IPS DF 4.7 (cell line): Measurements from ENCODE around the gene WDFY3.

Source experiments
- DNase-seq: peaks from one replicate; pipeline ENCODE4 v3.0.0-alpha.2; 2013; ENCODE audit warnings: low spot score; ENCODE audit errors: extremely low read depth

WDFY3 gene

GRCh38 chr4:84803116-84803515, 163.4 kb downstream of the WDFY3 start:
- DNase-seq: no peak

- DNase-seq: no peak
These were observed 166.2 kb downstream of the WDFY3 start for GRCh38 chr4:84800256-84800655.

GRCh38 chr4:84799318-84799717, 167.2 kb downstream of the WDFY3 start:
- DNase-seq: no peak

GRCh38 chr4:84796394-84796793, 170.1 kb downstream of the WDFY3 start:
- no peak for DNase-seq

- no peak for DNase-seq
These were observed 173.9 kb downstream of the WDFY3 start for GRCh38 chr4:84792366-84793301.

GRCh38 chr4:84790769-84791565, 175.5 kb downstream of the WDFY3 start:
- no peak for DNase-seq

GRCh38 chr4:84786478-84786877, 180.0 kb downstream of the WDFY3 start:
- DNase-seq: no peak

- no peak for DNase-seq
These were observed 184.0 kb downstream of the WDFY3 start for GRCh38 chr4:84782517-84782916.

- DNase-seq: no peak
These were observed 185.8 kb downstream of the WDFY3 start for GRCh38 chr4:84780719-84781118.

GRCh38 chr4:84778041-84778440, 188.4 kb downstream of the WDFY3 start:
- DNase-seq: no peak

GRCh38 chr4:84767168-84767567, 199.3 kb downstream of the WDFY3 start:
- no peak for DNase-seq

- no peak for DNase-seq
These were observed 213.0 kb downstream of the WDFY3 start for GRCh38 chr4:84753321-84753972.

- no peak for DNase-seq
These were observed 214.8 kb downstream of the WDFY3 start for GRCh38 chr4:84751707-84752106.

- DNase-seq: no peak
These were observed 215.6 kb downstream of the WDFY3 start for GRCh38 chr4:84750960-84751283.

- DNase-seq: no peak
These were observed 216.1 kb downstream of the WDFY3 start for GRCh38 chr4:84750260-84750959.

GRCh38 chr4:84740057-84740456, 226.4 kb downstream of the WDFY3 start:
- DNase-seq: no peak

- DNase-seq: no peak
These were observed 227.9 kb downstream of the WDFY3 start for GRCh38 chr4:84738622-84739021.

GRCh38 chr4:84737656-84738055, 228.8 kb downstream of the WDFY3 start:
- DNase-seq: no peak

GRCh38 chr4:84734037-84734436, 232.5 kb downstream of the WDFY3 start:
- DNase-seq: no peak

GRCh38 chr4:84733343-84734033, 233.0 kb downstream of the WDFY3 start:
- no peak for DNase-seq

GRCh38 chr4:84730375-84730774, 236.1 kb downstream of the WDFY3 start:
- DNase-seq: no peak
